Esophagus mucosa (tissue), 1 donor: ENCODE measurements around the gene DKC1. TPM values are rescaled to one million over a fixed set of nuclear protein-coding genes. Genes with fewer than 3 reads are reported as not detected.
"Not testable (repeated sequence)": the region's sequence is repeated elsewhere in the genome, so short reads cannot be mapped to it uniquely, and the experiment has no call there.

Experiments
- ATAC-seq: fragments of 200-7000 bp; cut with Tn5 transposase; one replicate; pipeline ENCODE4 v1.9.1; 2020
- total RNA-seq: library from RNA; stranded (reverse); gene quantifications from one replicate; pipeline ENCODE4 v1.2.4, GENCODE V29; 2023
- donor health status: DM: yes; HTN: yes; CAD: no.

Gene DKC1
- total RNA-seq, 1 donor from 2014 or later, result 44.8 TPM

GRCh38 chrX:154821523-154821922, 58.9 kb downstream of the DKC1 start:
- no peak for ATAC-seq

DNA sequence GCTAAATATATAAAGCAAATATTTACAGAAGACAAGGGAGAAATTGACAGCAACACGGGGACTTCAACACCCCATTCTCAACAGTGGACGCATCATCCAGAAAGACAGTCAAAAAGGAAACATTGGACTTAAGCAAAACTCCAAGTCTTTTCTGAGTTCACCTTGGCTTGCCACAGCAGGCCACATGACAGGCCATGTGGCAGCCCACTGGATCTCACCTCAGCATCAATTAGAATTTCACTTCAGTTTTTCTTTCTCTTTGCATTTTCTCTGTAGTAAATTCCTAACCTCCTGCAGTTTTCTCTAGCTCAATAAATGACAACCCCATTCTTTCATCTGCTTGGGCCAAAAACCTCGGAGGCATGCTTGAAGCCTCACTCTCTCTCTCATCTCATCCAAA, 59.4 kb downstream of the DKC1 start:
- no peak for ATAC-seq

DNA sequence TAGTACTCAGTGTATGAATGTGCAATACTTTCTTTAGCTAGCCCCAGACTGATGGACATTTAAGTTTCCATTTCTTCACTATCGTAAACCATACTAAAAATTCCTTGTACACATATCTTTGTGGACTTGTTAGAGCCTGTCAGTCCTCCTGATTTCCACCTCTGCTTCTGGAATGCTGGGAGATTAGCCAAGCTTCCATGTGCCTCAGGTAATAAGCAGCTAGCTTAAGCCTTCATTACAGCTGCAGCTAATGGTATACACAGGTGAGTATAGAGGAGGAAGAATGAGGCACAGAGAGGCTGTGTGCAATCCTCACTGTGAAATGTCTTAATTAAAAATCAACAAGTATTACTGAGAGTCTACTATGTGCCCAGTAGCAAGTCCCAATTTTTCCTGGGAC, 62.0 kb downstream of the DKC1 start:
- ATAC-seq, result no peak

DNA sequence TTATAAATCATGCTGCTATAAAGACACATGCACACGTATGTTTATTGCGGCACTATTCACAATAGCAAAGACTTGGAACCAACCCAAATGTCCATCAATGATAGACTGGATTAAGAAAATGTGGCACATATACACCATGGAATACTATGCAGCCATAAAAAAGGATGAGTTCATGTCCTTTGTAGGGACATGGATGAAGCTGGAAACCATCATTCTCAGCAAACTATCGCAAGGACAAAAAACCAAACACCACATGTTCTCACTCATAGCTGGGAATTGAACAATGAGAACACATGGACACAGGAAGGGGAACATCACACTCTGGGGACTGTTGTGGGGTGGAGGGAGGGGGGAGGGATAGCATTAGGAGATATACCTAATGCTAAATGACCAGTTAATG, 62.9 kb downstream of the DKC1 start:
- ATAC-seq, result not testable (repeated sequence)

Other genes with a start within 250 kb of the DKC1 start
- 40.6 TPM for gene FAM3A, start 246.6 kb upstream of the DKC1 start, total RNA-seq
- gene G6PD, start 216.0 kb upstream of the DKC1 start, total RNA-seq, result 75.4 TPM
- gene IKBKG, start 215.2 kb upstream of the DKC1 start, total RNA-seq, result 16.1 TPM
- not detected for gene CTAG1A, start 177.7 kb upstream of the DKC1 start, total RNA-seq
- gene CTAG1B, start 143.6 kb upstream of the DKC1 start, total RNA-seq, result not detected
- gene CTAG2, start 109.3 kb upstream of the DKC1 start, total RNA-seq, result not detected
- 0.52 TPM for gene GAB3, start 11.8 kb upstream of the DKC1 start, total RNA-seq
- 6.3 TPM for gene MPP1, start 42.6 kb downstream of the DKC1 start, total RNA-seq
- not detected for gene SMIM9, start 71.8 kb downstream of the DKC1 start, total RNA-seq
- 19.6 TPM for gene F8A1, start 123.5 kb downstream of the DKC1 start, total RNA-seq